DOHH2 (cell line): ENCODE measurements around the gene SGPP1.
A peak's percentile ranks its signal among the peaks of the same experiment; 100 is the strongest.

Experiments used
- H3F3A ChIP-seq: fragments of 200-600 bp; sonication (generic), shearing (Covaris generic); 2 replicates; pipeline ENCODE4 v1.6.0; 2016; ENCODE audit warnings: antibody characterized with exemption, mild to moderate bottlenecking; ENCODE audit not compliant: control insufficient read depth, insufficient read depth
- H3K27ac ChIP-seq: fragments of 200-600 bp; sonication (generic); 2 replicates; pipeline ENCODE4 v1.5.1; 2014; ENCODE audit warnings: low read depth, mild to moderate bottlenecking, low read length, moderate library complexity
- H3K27me3 ChIP-seq: fragments of 200-600 bp; sonication (generic); 2 replicates; pipeline ENCODE4 v1.6.1; 2014; ENCODE audit warnings: mild to moderate bottlenecking, low read length, mixed read lengths; ENCODE audit not compliant: control insufficient read depth
- H3K36me3 ChIP-seq: fragments of 200-600 bp; sonication (generic); 2 replicates; pipeline ENCODE4 v1.6.1; 2014; ENCODE audit warnings: mild to moderate bottlenecking, low read length, moderate library complexity, mixed read lengths; ENCODE audit not compliant: control insufficient read depth
- H3K4me1 ChIP-seq: fragments of 200-600 bp; sonication (generic); 2 replicates; pipeline ENCODE4 v1.6.1; 2014; ENCODE audit warnings: mild to moderate bottlenecking, low read length, mixed read lengths; ENCODE audit not compliant: control insufficient read depth
- H3K4me2 ChIP-seq: fragments of 200-600 bp; sonication (generic); 2 replicates; pipeline ENCODE4 v1.6.0; 2014; ENCODE audit warnings: mild to moderate bottlenecking, low read length, moderate library complexity
- H3K4me3 ChIP-seq: fragments of 200-600 bp; sonication (generic); 2 replicates; pipeline ENCODE4 v1.5.1; 2014; ENCODE audit warnings: mild to moderate bottlenecking, low read length, mixed read lengths
- H3K79me2 ChIP-seq: fragments of 200-600 bp; sonication (generic); 2 replicates; pipeline ENCODE4 v1.6.1; 2014; ENCODE audit warnings: mild to moderate bottlenecking, low read length, mixed read lengths; ENCODE audit not compliant: control insufficient read depth
- H3K9me2 ChIP-seq: fragments of 200-600 bp; sonication (generic); replicated peaks from 2 replicates; pipeline ENCODE4 v1.6.1; 2014; ENCODE audit warnings: mild to moderate bottlenecking, low read length, mixed read lengths; ENCODE audit not compliant: control insufficient read depth
- H3K9me3 ChIP-seq: fragments of 200-600 bp; sonication (generic); 2 replicates; pipeline ENCODE4 v1.6.1; 2014; ENCODE audit warnings: antibody characterized with exemption, low read length, mixed read lengths; ENCODE audit not compliant: control insufficient read depth, insufficient read depth
- H4K20me1 ChIP-seq: fragments of 200-600 bp; sonication (generic); 2 replicates; pipeline ENCODE4 v1.6.0; 2014; ENCODE audit warnings: low read depth, mild to moderate bottlenecking, antibody characterized with exemption, low read length, moderate library complexity; ENCODE audit not compliant: control insufficient read depth, insufficient read depth
- CTCF ChIP-seq: fragments of 200-600 bp; sonication (generic); IDR thresholded peaks from one replicate; pipeline ENCODE4 v1.5.1; 2014; ENCODE audit warnings: antibody characterized with exemption, mild to moderate bottlenecking, low read depth, low read length; ENCODE audit not compliant: poor library complexity, severe bottlenecking
- EZH2phosphoT487 ChIP-seq: fragments of 200-600 bp; sonication (generic); IDR thresholded peaks from 2 replicates; pipeline ENCODE4 v1.6.1; 2017; ENCODE audit warnings: borderline replicate concordance, mild to moderate bottlenecking, antibody characterized with exemption, low read length, moderate library complexity, mixed read lengths

Gene SGPP1

DNA sequence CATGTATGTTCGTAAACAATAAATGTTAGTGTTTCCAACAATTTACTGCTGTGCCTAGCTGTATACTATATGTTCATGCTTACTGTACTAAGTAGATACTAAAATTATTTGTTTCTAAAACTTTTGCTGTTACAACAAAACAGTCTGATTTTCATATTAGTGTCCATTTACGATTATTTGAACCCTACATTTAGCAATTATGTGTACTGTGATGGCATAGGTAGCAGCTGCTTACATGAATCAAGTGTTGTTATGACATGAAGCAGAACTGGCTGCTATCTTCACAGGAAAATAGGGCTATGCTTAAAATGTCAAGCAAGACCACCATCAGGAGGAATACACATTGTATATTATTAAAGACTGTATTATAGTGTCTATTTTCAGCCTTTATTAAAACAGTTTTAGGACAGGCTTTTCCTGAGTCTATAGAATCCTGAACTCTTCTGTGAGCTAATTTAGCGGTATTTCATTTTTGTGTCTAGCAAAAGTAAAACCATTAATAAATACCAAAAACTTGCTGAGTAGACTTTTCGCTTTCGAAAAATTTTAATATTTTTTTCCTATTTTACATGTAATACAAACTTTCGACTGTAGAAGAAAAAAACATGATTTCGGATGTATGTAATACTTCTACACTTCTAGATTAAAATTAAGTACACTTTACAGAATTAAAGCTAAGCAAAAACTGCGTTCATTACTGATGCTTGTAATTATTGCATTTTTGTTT is 85.0 kb downstream of the SGPP1 start:
- Histone ChIP-seq H3K27me3 (no peaks in the 10 kb centered on the region), H3K36me3 (peaks cover 29% of the 10 kb centered on the region), H3K9me3 (no peaks in the 10 kb centered on the region), H3K4me3 (peak overlapping the region; percentile 98), H3K79me2 (peaks cover 60% of the 10 kb centered on the region), H3K27ac (peak overlapping the region; percentile 90), H3K4me2 (peak overlapping the region; percentile 61), H3F3A (peaks cover 10% of the 10 kb centered on the region), H3K4me1 (peaks cover 38% of the 10 kb centered on the region), H4K20me1 (no peaks in the 10 kb centered on the region), H3K9me2 (no peaks in the 10 kb centered on the region)
- no peak for TF ChIP-seq EZH2phosphoT487

DNA sequence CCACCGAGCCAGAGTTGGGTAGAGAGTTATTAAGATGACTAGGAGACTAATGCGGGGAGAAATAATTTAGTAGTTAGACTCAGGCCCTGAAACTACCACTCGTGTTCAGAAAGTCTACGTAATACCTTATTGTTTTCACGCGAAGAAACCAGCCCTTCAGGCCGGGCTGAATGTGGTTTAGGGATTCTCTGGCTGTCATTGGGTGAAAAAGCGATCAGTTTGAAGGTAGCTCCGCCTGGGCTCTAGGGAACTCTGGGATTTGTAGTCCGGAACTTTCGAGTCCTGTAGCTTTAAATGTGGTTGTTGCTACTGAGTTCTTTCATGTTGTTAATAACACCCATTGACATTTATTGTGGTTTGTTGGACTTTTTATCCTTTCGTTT is 85.6 kb downstream of the SGPP1 start:
- TF ChIP-seq CTCF (no peak), EZH2phosphoT487 (no peak)
- peaks cover 66% of the 10 kb centered on the region for H3K79me2 ChIP-seq

DNA sequence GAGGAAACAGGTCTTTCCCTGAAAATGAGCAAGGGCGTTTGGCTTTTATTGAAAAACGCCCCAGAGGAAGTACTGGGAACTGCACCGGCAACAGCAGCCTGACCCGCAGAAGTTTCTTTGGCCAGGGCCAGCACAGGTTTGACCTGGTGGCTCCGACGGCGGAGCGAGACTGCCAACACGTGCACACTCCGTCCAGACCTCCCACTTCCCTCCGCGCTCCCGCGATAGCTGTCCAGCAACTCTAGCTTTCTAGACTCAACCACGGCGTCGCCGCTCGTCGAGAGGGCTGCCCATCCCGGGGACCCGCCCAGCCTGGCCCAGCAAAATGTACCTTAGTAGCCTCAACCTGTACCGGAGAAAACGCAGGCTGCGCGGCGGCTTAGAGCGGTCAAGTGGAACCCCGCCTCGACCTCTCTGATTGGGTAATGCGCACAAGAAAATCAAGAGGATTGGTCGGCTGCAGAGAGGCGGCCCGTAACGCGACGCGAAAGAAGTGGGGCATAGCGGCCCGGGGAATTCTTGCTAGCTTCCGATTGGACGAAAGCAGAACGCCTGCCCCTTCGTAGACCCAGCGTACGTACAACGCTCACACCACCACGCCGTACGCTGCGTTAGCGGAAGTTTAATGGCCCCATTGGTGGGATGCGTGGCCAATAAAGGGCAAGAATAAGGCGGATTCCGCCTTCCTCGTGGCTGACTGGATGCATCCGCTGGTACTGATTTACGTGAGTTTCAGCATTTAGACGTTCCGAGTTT is 86.2 kb downstream of the SGPP1 start, which contains the start of gene WDR89:
WDR89 (minus strand) TSS at position 399 of the 756 bp plus-strand sequence. CDS start 41,929 bp downstream, outside the sequence.
- peak within 1 kb of the TSS; percentile 81 for H3K4me2 ChIP-seq
- H3K27ac ChIP-seq: peak within 1 kb of the TSS; percentile 90
- H3K9me2 ChIP-seq: no peaks in the 10 kb centered on the region
- H3K36me3 ChIP-seq: peaks cover 39% of the 10 kb centered on the region
- H3K4me3 ChIP-seq: peak within 1 kb of the TSS; percentile 98
- H3K4me1 ChIP-seq: peaks cover 30% of the 10 kb centered on the region
- no peaks in the 10 kb centered on the region for H3K27me3 ChIP-seq
- TF ChIP-seq EZH2phosphoT487 (no peak), CTCF (peak; percentile 71)
- no peaks in the 10 kb centered on the region for H4K20me1 ChIP-seq
- H3K79me2 ChIP-seq: peaks cover 72% of the 10 kb centered on the region
- H3F3A ChIP-seq: peaks cover 10% of the 10 kb centered on the region
- H3K9me3 ChIP-seq: peaks cover 7% of the 10 kb centered on the region; the same call in 1 of the 2 replicates

More for the DNA sequence above, 85.6 kb downstream of the SGPP1 start:
- peaks cover 35% of the 10 kb centered on the region for H3K36me3 ChIP-seq
- peaks cover 1% of the 10 kb centered on the region; the same call in 1 of the 2 replicates for H3K9me3 ChIP-seq
- no peaks in the 10 kb centered on the region for H3K9me2 ChIP-seq
- H4K20me1 ChIP-seq: no peaks in the 10 kb centered on the region
- H3K4me2 ChIP-seq: peak overlapping the region; percentile 61
- no peaks in the 10 kb centered on the region for H3K27me3 ChIP-seq
- peak overlapping the region; percentile 98 for H3K4me3 ChIP-seq
- peak overlapping the region; percentile 90 for H3K27ac ChIP-seq
- H3K4me1 ChIP-seq: peaks cover 32% of the 10 kb centered on the region
- peaks cover 10% of the 10 kb centered on the region for H3F3A ChIP-seq
